PC-3 (cell line): ENCODE results near the gene WWC1. TPM values are rescaled to one million over a fixed set of nuclear protein-coding genes. Genes with fewer than 3 reads are reported as not detected.

Experiments
- ATAC-seq: fragments of 200-7000 bp; cut with Tn5 transposase; 2 replicates; pipeline ENCODE4 v1.9.1; 2020; ENCODE audit warnings: mild to moderate bottlenecking, moderate library complexity
- BruUV-seq: library from RNA; stranded (reverse); fragments of 400-500 nt; replicated peaks from 2 replicates; lab custom pipeline; 2021; lab: Mats Ljungman, UMichigan
- CTCF ChIA-PET: fragments of 300-600 bp; sonication (Branson Sonifier 250); formaldehyde crosslinking; loops from one replicate; lab custom pipeline; 2022; ENCODE audit warnings: antibody characterized with exemption; lab: Charles Lee
- POLR2A ChIA-PET: fragments of 300-600 bp; sonication (Branson Sonifier 250); formaldehyde crosslinking; loops from one replicate; lab custom pipeline; 2022; ENCODE audit warnings: antibody characterized with exemption; ENCODE audit not compliant: unreplicated experiment; lab: Charles Lee
- DNase-seq: peaks from one replicate; pipeline ENCODE4 v3.0.0-alpha.2; 2015
- H2AFZ ChIP-seq: fragments of 300-600 bp; sonication (generic); 2 replicates; pipeline ENCODE4 v1.6.0; 2016; ENCODE audit warnings: antibody characterized with exemption, low read length
- H3F3A ChIP-seq: fragments of 300-600 bp; sonication (generic); one replicate; pipeline ENCODE4 v1.6.0; 2017; ENCODE audit warnings: antibody characterized with exemption, low read length, control low read depth, mild to moderate bottlenecking; ENCODE audit not compliant: unreplicated experiment
- H3K27ac ChIP-seq: fragments of 300-600 bp; sonication (generic); 2 replicates; pipeline ENCODE4 v1.5.1; 2016; ENCODE audit warnings: mild to moderate bottlenecking, low read length
- H3K27me3 ChIP-seq: fragments of 300-600 bp; sonication (generic); 2 replicates; pipeline ENCODE4 v1.6.1; 2016; ENCODE audit warnings: low read length, mixed read lengths
- H3K36me3 ChIP-seq: fragments of 300-600 bp; sonication (generic); 2 replicates; pipeline ENCODE4 v1.6.1; 2016; ENCODE audit warnings: low read depth, mixed run types, low read length, mixed read lengths
- H3K4me1 ChIP-seq: fragments of 300-600 bp; sonication (generic); 2 replicates; pipeline ENCODE4 v1.5.1; 2016; ENCODE audit warnings: low read length; ENCODE audit not compliant: insufficient read depth
- H3K4me2 ChIP-seq: fragments of 300-600 bp; sonication (generic); 2 replicates; pipeline ENCODE4 v1.6.0; 2016; ENCODE audit warnings: low read length
- H3K4me3 ChIP-seq: fragments of 300-600 bp; sonication (generic); 2 replicates; pipeline ENCODE4 v1.5.1; 2016; ENCODE audit warnings: mild to moderate bottlenecking, low read length, mixed read lengths
- H3K79me2 ChIP-seq: fragments of 300-600 bp; sonication (generic); 2 replicates; pipeline ENCODE4 v1.6.1; 2017; ENCODE audit warnings: low read length, mixed read lengths
- H3K9ac ChIP-seq: fragments of 300-600 bp; sonication (generic); 2 replicates; pipeline ENCODE4 v1.6.0; 2016; ENCODE audit warnings: mild to moderate bottlenecking, low read length
- H3K9me2 ChIP-seq: fragments of 300-600 bp; sonication (generic); replicated peaks from 2 replicates; pipeline ENCODE4 v1.6.1; 2016; ENCODE audit warnings: mixed run types, low read length, mixed read lengths
- H3K9me3 ChIP-seq: fragments of 300-600 bp; sonication (generic); 2 replicates; pipeline ENCODE4 v1.6.1; 2016; ENCODE audit warnings: low read length, mixed read lengths
- H4K20me1 ChIP-seq: fragments of 300-600 bp; sonication (generic); 2 replicates; pipeline ENCODE4 v1.6.1; 2016; ENCODE audit warnings: low read length, mixed read lengths
- CTCF ChIP-seq: fragments of 300-600 bp; sonication (generic); conservative IDR thresholded peaks from 2 replicates; pipeline ENCODE4 v1.5.1; 2017; ENCODE audit warnings: antibody characterized with exemption, low read depth, mild to moderate bottlenecking, low read length
- EZH2 ChIP-seq: fragments of 300-600 bp; sonication (generic); IDR thresholded peaks from one replicate; pipeline ENCODE4 v1.6.1; 2017; ENCODE audit warnings: antibody characterized with exemption, mild to moderate bottlenecking, low read length; ENCODE audit not compliant: unreplicated experiment
- EZH2phosphoT487 ChIP-seq: fragments of 300-600 bp; sonication (generic); IDR thresholded peaks from 2 replicates; pipeline ENCODE4 v1.6.1; 2018; ENCODE audit warnings: mild to moderate bottlenecking, antibody characterized with exemption, low read length, borderline replicate concordance
- intact Hi-C: fragments of 100-400 bp; cut with micrococcal nuclease; formaldehyde crosslinking; loops from 2 replicates; pipeline ENCODE4 v1.9.0; 2023
- total RNA-seq: library from RNA; depleted of rRNA; stranded (reverse); fragments of >200 nt; gene quantifications from 2 replicates; pipeline ENCODE4 v1.2.3, GENCODE V29; 2014

WWC1 gene
- total RNA-seq, 1 experiment from 2014 or later, result 31.8 TPM

DNA sequence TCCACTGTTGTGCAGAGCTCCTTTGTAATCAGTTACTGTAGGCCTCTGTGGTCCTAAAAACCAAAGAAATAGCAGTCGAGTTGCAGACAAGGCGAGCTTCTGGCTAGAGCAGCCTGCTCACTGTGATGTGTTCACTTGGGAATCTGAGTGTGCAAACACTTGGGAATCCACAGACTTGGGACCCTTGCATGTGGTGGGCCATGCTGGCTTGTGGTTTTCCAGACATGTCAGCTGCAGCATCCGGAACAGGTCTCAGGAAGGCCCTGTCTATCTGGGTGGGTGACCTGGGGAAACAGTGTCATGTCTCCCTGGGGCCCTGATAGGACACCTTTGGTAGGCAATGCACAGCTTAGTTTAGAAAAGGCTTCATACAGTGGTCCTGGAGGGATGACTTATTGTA is 66.4 kb downstream of the WWC1 start:
- DNase-seq (no peak), ATAC-seq (no peak)
- Histone ChIP-seq H3K9ac (no peak overlapping the region), H3K4me1 (peaks cover 51% of the 10 kb centered on the region), H3F3A (no peaks in the 10 kb centered on the region), H3K4me3 (no peak overlapping the region), H3K79me2 (peaks cover 100% of the 10 kb centered on the region), H3K4me2 (no peak overlapping the region), H3K27me3 (no peaks in the 10 kb centered on the region), H3K9me3 (no peaks in the 10 kb centered on the region), H3K27ac (no peak overlapping the region), H3K9me2 (no peaks in the 10 kb centered on the region), H4K20me1 (no peaks in the 10 kb centered on the region), H2AFZ (no peak overlapping the region), H3K36me3 (no peaks in the 10 kb centered on the region)
- CTCF ChIA-PET, result no interaction called here
- TF ChIP-seq CTCF, result no peak
- TF ChIP-seq EZH2phosphoT487, result no peak
- TF ChIP-seq EZH2, result no peak
- POLR2A ChIA-PET, result no interaction called here
- BruUV-seq, result no TSS peak
- intact Hi-C loops, result no loop called here

GRCh38 chr5:168359820-168360460 is 68.5 kb downstream of the WWC1 start:
- DNase-seq, result peak; percentile 91
- ChIA-PET CTCF (no interaction called here), POLR2A (interaction anchor here (0.6 kb wide), 1 partner anchor 55 kb away, joined by 3 read pairs; no protein-coding TSS in a partner anchor)
- Histone ChIP-seq H4K20me1 (no peaks in the 10 kb centered on the region), H3K9me3 (no peaks in the 10 kb centered on the region), H3K27ac (peak overlapping the region; percentile 7), H3K79me2 (peaks cover 96% of the 10 kb centered on the region), H2AFZ (no peak overlapping the region), H3K27me3 (no peaks in the 10 kb centered on the region), H3K4me2 (peak overlapping the region; percentile 47), H3K9me2 (no peaks in the 10 kb centered on the region), H3F3A (no peaks in the 10 kb centered on the region), H3K4me1 (peaks cover 60% of the 10 kb centered on the region), H3K9ac (no peak overlapping the region), H3K36me3 (no peaks in the 10 kb centered on the region), H3K4me3 (no peak overlapping the region)
- peak; percentile 35 for ATAC-seq
- no peak for TF ChIP-seq CTCF
- TF ChIP-seq EZH2phosphoT487, result no peak
- no peak for TF ChIP-seq EZH2
- BruUV-seq, result no TSS peak
- intact Hi-C loops, result no loop called here
